GM19025 (cell line): ENCODE results near the gene FAM217B.
"Not testable (repeated sequence)": the region's sequence is repeated elsewhere in the genome, so short reads cannot be mapped to it uniquely, and the experiment has no call there.

Experiments
- ATAC-seq: cut with Tn5 transposase; IDR thresholded peaks from one replicate; pipeline ENCODE4 v1.9.1; 2021; ENCODE audit warnings: mild to moderate bottlenecking, low read depth, moderate library complexity; ENCODE audit not compliant: unreplicated experiment

FAM217B gene

DNA sequence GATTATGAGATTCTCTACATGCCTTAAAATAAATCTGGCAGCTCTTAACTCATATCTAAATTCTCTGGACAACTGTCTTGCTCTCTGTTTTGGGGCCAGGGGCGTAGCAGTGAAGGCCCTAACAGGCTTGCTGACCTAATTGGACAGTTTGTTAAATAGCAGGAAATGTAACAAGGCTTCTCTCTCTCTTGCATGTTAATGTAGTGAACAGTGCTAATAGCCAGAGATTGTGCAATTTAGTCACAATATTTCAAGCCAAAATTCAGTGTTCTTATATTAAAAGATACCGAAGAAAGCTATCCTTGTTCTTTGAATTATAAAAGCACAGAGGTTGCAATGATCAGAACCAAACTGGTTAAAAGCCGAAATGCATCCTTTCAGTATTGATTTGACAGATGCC is 3.0 kb upstream of the FAM217B start:
- ATAC-seq: no peak

GRCh38 chr20:59938221-59938620 is 2.0 kb upstream of the FAM217B start:
- no peak for ATAC-seq

GRCh38 chr20:59938696-59939051 is 1.5 kb upstream of the FAM217B start:
- no peak for ATAC-seq

DNA sequence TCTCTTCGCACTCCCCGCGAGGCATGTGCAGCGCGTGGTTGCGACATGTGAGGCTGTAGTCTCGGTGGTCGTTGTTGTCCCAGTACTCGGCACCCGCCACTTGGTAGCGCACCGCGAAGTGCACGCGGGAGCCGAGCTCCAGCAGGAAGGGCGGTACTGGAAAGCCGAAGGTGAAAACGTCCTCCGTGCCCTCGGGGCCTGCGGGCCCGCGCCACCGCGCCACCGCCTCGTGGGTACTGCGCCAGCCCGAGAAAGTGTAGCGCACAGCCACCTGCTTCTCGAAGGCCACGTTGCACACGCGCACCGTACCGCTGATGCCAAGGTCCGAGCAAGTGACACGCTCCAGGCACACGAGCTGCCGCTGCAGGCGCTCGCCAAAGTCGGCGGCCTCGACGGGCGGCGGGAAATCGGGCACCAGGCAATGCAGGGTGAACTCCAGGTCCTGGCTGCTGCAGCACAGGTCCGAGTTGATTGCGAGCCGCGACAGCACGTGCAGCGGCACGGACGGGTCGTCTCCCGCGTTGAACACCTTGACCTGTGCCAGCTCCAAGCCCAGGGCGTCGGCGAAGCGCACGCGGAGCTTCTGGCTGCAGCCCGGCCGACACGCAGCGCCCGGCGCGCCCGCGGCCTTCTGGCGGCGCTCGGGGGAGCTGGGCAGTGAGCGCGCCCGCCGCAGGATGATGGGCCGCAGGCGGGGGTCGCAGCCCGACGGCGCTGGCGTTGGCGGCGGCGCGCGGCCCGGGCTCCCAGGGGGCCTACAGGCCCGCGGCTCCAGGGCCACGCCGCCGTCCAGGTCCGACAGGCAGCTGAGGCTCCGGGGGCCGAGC is 924 bp upstream of the FAM217B start:
- ATAC-seq: peak; percentile 17

DNA sequence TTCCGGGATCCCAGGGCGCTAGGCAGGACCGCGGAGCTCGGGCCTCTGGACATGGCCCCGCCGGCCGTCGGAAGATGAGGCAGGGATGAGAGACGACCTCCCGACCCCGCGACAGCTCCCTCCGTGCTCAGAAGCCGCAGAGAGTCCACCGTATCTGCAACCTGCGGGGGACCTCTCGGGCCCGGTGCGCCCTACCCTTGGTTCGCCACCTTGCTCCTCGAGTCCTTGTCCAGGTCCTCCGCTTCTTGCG is 385 bp upstream of the FAM217B start:
- ATAC-seq: peak; percentile 25

DNA sequence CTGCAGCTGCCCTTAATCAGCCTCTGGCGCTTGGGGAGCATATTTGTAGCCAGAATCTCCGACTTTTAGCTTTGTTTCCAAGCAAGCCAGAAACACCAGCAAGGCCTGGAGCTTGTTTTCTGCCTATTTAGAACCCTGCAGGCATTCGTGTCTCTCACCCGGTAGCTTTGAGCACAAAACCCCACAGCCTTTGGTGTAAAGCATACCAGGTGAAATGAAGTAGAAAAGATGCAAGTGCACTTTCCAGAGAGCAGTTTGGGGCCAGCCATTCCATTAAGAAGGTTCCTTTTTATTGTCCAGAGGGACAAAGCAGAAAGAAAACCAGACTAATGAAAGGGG is 736 bp downstream of the FAM217B start:
- ATAC-seq: peak; percentile 2

DNA sequence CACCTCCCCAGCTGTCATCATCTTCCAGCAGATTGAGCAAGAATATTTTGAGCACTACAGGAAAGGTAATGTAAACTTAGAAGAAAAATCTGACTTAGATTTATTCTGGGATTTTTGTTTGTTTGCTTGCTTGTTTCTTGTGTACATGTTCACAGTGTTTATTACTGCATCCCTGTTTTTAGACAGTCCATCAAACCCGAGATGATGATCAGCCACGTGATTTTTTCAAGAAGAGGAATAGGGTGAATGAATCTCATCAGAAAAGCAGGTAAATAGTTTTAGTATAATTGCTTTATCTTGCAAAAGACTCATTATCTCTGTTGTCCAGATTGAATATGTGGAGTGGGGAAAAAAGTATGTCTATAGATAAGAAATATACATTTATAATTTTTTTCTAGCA is 2.1 kb downstream of the FAM217B start:
- ATAC-seq: no peak

DNA sequence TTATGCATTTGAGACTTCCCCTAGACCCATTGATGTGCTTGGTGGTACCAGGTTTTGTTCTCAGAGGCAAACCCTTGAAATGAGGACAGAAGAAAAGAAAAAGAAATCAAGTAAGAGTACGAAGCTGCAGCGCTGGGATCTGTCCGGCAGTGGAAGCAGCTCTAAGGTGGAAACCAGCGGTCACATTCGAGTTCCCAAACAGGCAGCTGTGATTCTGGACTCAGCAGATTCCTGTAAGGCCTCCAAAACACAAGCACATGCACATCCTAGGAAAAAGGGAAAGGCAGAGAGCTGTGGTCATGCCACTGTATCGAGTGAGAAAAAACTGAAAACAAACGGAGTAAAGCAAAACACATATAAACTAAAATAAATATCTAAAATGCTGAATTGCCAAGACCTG is 4.5 kb downstream of the FAM217B start:
- no peak for ATAC-seq

- ATAC-seq: no peak
Observed at GRCh38 chr20:59945175-59945574, 5.0 kb downstream of the FAM217B start.

DNA sequence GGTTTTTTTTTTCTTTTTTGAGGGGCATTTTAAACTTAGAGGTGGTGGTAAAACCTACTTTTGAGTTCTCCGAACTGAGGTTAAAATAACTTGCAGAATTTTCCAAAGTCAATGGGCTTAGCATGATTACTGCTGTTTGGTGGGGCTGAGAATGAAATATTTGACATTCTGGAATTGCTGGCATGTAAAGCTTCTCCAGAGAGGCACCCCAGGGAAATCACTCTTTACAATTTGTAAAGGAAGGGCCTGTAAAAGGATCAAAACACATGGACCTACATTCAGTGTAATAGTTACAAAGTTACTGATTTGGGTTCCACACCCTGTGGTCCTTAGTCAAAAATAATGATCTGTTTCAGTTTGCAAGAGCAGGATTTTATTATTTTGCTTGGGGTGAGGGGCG is 5.5 kb downstream of the FAM217B start:
- ATAC-seq: no peak

- no peak for ATAC-seq
Observed at GRCh38 chr20:59947376-59947775, 7.2 kb downstream of the FAM217B start.

- ATAC-seq: no peak
Observed at GRCh38 chr20:59948212-59948611, 8.0 kb downstream of the FAM217B start.

DNA sequence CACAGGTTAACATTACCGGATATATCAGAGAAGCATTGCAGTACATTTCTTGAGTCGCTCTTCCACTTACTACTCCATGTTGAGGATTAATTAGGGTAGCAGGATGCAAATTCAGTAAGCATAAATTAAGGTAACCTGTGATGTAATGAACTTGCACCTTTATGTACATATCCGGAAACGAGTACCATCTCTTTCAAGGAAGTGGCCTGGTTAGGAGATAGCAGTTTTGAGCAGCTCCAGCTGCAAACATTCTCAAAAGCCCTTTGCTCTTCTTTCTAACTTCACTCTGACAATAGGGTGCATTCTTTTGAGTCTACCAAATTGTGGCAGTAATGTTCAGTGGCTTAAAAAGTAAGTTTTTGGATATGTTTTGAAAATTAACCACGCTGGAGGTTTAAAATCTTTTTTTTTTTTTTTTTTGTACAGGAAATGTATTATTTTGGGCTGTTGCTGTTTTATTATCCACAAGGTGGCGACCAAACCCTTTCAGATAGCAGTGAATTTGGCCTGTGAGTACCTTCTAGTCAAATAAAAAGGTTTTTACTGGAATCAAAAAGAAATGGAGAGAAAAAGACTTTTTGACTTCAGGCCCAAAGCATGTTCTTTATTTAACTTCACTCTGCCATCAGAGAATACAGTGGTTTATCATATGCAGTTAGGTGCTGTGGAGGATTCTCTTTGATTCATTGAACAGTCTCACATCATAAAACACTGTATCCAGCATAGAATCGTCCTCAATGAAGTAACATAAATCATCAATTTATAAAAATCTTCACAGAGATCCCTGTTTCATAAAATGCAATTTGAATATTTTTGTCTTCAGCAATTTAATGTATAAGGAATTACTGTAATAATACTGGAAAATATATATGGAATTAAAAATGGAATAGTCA is 8.9 kb downstream of the FAM217B start:
- ATAC-seq: no peak

DNA sequence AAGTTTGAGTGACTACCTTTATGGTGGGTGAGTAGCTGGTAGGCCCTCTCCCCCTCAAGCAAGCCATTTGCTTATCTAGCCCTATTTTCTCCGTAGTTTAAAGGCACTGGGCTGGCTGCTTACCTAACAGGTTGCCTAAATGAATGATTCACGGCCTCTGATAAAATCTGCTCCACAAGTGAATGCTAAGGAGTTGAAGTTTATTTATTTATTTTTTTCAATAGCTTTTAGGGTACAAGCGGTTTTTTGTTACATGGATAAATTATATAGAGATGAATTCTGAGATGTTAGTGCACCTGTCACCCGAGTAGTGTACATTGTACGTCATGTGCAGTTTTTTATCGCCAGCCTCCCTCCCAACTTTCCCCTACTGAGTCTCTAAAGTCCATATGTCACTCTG is 9.7 kb downstream of the FAM217B start:
- ATAC-seq: no peak

GRCh38 chr20:59954718-59955117 is 14.5 kb downstream of the FAM217B start:
- ATAC-seq: no peak

- no peak for ATAC-seq
Observed at GRCh38 chr20:59955131-59955796, 15.1 kb downstream of the FAM217B start.

DNA sequence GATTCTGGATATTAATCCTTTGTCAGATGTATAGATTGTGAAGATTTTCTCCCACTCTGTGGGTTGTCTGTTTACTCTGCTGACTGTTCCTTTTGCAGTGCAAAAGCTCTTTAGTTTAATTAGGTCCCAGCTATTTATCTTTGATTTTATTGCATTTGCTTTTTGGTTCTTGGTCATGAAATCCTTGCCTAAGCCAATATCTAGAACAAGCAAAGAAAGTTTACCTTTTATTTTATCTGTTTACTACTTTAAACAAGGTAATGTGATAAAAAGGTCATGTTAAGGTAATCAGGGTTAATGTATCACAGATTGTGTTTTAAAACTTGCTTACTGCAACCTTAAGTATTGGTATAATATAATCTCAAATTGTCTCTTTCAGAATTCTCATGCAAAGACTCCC is 17.4 kb downstream of the FAM217B start:
- ATAC-seq: not testable (repeated sequence)

- ATAC-seq: no peak
Observed at GRCh38 chr20:59958123-59958522, 17.9 kb downstream of the FAM217B start, which contains the start of gene CDH26. TSS of gene CDH26 (plus strand) at chr20:59958423. CDS start at chr20:59958727, 304 bp downstream.

DNA sequence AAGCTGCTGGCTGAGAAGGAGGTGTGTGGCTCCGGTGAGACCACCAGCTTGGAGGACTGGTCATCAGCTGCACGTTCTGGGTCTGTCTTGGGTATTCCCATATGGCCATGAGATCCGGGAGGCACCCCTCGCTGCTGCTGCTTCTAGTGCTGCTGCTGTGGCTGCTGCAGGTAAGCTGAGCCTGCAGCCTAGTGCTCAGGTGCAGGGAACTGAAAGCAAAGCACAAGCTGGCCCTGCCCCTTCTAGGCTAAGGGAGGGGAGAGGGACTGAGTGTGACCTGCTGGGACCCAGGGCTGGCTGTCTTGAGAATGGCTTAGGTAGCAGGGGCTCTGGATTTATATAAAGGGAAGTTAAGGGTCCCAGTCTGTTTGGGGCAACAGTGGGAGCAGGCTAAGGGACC is 18.4 kb downstream of the FAM217B start:
- ATAC-seq: no peak

DNA sequence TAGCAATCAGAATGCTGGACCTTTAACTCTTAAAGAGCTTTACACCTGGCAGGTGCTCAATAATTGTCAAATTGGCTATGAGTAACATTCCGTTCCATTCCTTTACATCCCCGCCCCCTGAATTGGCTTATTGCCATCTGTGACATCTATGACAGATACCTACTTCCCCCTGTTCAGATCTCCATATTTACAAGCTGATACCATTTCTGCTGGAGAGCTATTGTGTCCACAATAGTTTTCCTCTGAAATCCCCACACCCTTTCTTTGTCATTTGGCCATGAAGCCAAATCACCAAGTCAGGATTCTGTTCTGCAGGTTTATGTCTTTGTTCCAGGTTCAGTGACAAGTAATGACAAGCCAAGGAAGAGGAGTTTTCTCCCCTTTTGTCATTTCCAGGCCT is 21.2 kb downstream of the FAM217B start:
- no peak for ATAC-seq

- ATAC-seq: no peak
Observed at GRCh38 chr20:59962155-59962554, 22.0 kb downstream of the FAM217B start.
